ENCODE measurements around the gene DNAJC24. TPM values are rescaled to one million over a fixed set of nuclear protein-coding genes. Genes with fewer than 3 reads are reported as not detected.

DNAJC24 gene
- total and polyA plus RNA-seq, 2 of the 4 experiments (the other 2 are of a cell fraction), result 8.2 to 8.9 TPM

DNA sequence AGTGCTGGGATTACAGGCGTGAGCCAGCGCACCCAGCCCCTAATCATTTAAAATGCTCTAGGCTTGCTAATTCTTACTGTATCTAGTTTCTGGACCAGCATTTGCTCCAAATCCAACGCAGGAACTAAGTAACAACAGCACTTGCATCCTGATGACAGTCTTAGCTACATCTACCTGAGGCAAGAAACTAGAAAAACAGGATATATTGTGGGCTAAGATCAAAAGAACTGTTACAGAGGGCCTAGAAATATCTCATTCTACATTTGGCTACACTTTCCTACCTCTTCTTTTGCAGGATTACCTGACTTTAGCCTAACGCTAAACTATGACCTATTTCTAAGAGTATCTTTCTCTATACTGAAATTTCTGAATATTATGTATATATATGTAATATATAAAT, 7.9 kb upstream of the DNAJC24 start:
- TF ChIP-seq MAZ (IDR thresholded peaks at IDR 0.05; ENCODE audit: borderline replicate concordance, low read depth, low read length) (no peak), MAFK (IDR thresholded peaks at IDR 0.05; ENCODE audit: low read depth, low read length) (no peak), USF2 (IDR thresholded peaks at IDR 0.05; ENCODE audit: low read depth, low read length) (no peak)
- BruUV-seq (replicated peaks), result no TSS peak
- H3K4ac ChIP-seq (ENCODE audit: low read depth, low read length), result no peak overlapping the region
- H3K4me3 ChIP-seq (ENCODE audit: insufficient read depth, low read depth, low read length), result no peak overlapping the region
- POLR2A ChIA-PET (ENCODE audit: unreplicated experiment), result no interaction called here
- no peak overlapping the region for H3K18ac ChIP-seq (ENCODE audit: low read depth, low read length)
- no peaks in the 10 kb centered on the region for H3K4me1 ChIP-seq (ENCODE audit: control insufficient read depth, insufficient read depth, low read length)
- H3K56ac ChIP-seq (ENCODE audit: extremely low read depth, insufficient read depth, low read length), result no peak overlapping the region
- dilution Hi-C loops (cut with HindIII; ENCODE audit: low sequenced_read_pairs, unreplicated experiment), result no loop called here
- intact Hi-C loops (cut with micrococcal nuclease), result no loop called here
- no peaks in the 10 kb centered on the region for H4K20me1 ChIP-seq (ENCODE audit: insufficient read depth, low read length)
- no peaks in the 10 kb centered on the region for H3K79me1 ChIP-seq (ENCODE audit: low read depth in 1 of 2, low read length in 2 of 2)
- no peak overlapping the region for H2AFZ ChIP-seq (replicated peaks; ENCODE audit: low read length, poor library complexity)
- CTCF ChIA-PET, result no interaction called here
- DNase-seq, result no peak
- no peak overlapping the region for H2BK120ac ChIP-seq (ENCODE audit: low read depth, low read length)
- no peaks in the 10 kb centered on the region for H3K36me3 ChIP-seq (ENCODE audit: control insufficient read depth, insufficient read depth, low read length)
- H3K27ac ChIP-seq (ENCODE audit: insufficient read depth, low read length), result no peak overlapping the region
- H4K5ac ChIP-seq (ENCODE audit: low read depth, low read length), result no peak overlapping the region
- H3K9ac ChIP-seq (ENCODE audit: low read depth, low read length), result no peak overlapping the region
- no peaks in the 10 kb centered on the region for H3K9me1 ChIP-seq (ENCODE audit: insufficient read depth, low read length)
- no peak overlapping the region for H2BK20ac ChIP-seq (ENCODE audit: low read depth, low read length)
- no peak overlapping the region for H2BK5ac ChIP-seq (ENCODE audit: low read depth, low read length, poor library complexity, severe bottlenecking)
- no peak overlapping the region for H2AK9ac ChIP-seq (replicated peaks; ENCODE audit: low read depth, low read length, poor library complexity)
- no peak overlapping the region for H3K4me2 ChIP-seq (ENCODE audit: low read depth, low read length)
- H4K8ac ChIP-seq (ENCODE audit: low read depth in 2 of 2, low read length in 2 of 2), result no peak overlapping the region
- no peak for ATAC-seq (ENCODE audit: low read depth)
- no peak overlapping the region for H4K91ac ChIP-seq (ENCODE audit: insufficient read depth, low read depth, low read length)
- no peaks in the 10 kb centered on the region for H3K9me3 ChIP-seq (ENCODE audit: control insufficient read depth, insufficient read depth, low read length)
- no peak overlapping the region for H2AK5ac ChIP-seq (ENCODE audit: low read depth, low read length)
- in situ Hi-C loops (cut with MboI; ENCODE audit: low sequenced_read_pairs), result no loop called here
- no peak overlapping the region for H2BK15ac ChIP-seq (ENCODE audit: low read depth, low read length)
- no peak overlapping the region for H3K23ac ChIP-seq (ENCODE audit: low read depth, low read length)
- H3K27me3 ChIP-seq (ENCODE audit: control insufficient read depth, insufficient read depth, low read length), result no peaks in the 10 kb centered on the region
- no CpG with 5 or more reads among the region's 4 CpGs for WGBS, 2 experiments (ENCODE audit: extremely low coverage in 2 of 2, insufficient read length in 1 of 2)
- H3K14ac ChIP-seq (replicated peaks; ENCODE audit: low read depth, low read length), result no peak overlapping the region

All from IMR-90 (cell line).